Measurements from ENCODE around the gene PDIA6.

Gene PDIA6, protein sequence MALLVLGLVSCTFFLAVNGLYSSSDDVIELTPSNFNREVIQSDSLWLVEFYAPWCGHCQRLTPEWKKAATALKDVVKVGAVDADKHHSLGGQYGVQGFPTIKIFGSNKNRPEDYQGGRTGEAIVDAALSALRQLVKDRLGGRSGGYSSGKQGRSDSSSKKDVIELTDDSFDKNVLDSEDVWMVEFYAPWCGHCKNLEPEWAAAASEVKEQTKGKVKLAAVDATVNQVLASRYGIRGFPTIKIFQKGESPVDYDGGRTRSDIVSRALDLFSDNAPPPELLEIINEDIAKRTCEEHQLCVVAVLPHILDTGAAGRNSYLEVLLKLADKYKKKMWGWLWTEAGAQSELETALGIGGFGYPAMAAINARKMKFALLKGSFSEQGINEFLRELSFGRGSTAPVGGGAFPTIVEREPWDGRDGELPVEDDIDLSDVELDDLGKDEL

DNA sequence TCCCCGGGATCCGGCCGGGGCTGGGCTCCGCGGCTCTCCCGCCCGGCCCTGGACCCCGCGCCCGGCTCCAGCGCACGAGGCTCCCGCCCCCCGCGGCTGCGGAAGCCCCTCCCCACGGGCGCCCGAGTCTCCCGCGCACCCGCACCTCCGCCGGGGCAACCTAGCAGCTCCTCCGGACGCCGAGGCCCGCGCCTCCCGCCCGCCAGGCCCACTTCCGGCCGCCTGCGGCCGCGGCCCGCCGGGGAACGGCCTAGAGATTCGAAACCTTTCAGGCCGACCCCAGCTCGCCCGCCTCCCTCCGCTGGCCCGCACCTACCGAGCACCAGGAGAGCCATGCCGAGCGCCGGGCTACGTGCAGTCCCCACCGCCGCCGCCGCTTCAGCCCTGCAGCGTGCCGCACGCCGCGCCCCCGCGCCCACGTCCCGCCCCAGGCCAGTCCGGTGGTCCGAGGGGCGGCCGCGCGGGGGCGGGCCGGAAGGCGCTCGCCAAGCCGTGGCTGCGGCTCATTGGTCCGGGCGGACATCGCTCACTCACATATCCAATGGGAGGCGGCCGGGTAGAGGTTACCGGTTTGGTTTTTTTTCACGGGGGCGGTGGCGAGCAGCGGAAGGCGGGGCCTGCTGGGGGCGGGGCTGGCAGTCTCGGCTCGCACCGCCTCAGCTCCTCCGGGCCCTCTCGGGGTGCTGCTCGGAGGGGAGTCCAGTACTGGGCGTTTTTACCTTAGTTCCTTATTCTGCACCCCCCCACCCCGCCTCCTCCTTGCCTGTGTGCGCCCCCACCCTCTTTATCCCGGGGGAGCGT is at the start of gene PDIA6:
TSS of gene PDIA6 (minus strand) at position 424 of the 801 bp plus-strand sequence. CDS start at position 335, 89 bp downstream.
- DNase-seq: peak; percentile 63 to 96 (median 93)

DNA sequence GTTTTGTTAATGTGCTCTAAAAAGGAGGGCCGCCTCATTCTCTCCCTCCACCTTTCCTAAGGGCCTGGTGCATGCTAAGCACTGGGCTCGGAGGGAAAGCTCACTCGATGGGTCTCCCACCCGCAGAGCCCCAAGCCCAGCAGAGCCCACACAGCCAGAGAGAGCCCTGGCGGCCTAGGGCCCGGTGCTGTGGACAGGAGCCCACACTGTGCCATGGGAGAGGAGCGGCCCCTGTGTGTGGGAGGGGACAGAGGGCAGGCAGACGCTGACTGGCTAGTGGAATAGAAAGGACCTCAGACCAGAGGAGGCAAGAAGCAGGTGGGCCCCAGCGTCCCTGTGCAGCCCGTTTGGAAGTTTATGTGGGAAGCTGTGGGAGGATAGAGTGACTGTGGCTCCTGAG is 49.7 kb upstream of the PDIA6 start:
- no peak for DNase-seq

DNA sequence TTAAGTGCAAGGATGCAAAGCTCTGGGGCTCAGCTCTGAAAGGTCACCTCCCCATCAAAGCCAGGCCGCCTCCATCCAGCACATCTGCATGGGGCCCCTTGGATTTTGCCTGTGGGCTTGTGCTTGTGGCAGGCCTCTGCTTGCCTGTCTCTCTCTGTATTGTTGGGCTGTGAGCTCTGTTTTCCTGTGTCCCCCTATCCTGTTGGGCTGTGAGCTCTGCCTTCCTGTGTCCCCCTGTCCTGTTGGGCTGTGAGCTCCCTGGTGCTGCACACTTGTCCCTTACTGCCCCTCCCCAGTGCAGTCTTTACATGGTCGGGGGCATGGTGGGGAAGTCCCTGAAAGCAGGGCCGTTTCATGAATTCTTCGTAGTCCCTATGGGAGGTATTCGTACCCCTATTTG is 49.2 kb upstream of the PDIA6 start:
- no peak for DNase-seq

DNA sequence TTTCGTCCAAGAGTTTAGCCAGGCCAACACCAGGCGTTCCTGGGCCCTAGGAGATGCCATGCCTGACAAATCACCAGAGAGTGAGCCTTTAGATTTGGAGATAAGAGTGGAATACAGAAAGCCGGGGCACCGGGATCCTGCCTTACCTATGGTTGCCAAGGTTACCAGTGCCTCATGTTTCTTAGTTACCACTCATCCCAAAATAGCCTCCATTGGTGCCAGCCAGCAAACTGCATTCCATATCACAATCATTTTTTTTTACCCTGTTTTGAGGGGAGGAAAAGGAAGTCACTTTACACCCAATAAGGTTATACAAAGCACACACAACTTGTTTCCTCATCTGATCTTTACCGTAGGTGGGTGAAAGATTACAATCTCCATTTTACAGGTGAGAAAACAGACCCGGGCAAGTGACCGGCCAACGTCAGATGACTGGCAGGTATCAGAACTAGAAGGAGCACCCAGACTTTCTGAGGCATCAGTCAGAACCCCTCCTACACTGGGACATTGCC is 48.3 kb upstream of the PDIA6 start:
- DNase-seq: peak in 2 of 56 donors; percentile 11 to 17

DNA sequence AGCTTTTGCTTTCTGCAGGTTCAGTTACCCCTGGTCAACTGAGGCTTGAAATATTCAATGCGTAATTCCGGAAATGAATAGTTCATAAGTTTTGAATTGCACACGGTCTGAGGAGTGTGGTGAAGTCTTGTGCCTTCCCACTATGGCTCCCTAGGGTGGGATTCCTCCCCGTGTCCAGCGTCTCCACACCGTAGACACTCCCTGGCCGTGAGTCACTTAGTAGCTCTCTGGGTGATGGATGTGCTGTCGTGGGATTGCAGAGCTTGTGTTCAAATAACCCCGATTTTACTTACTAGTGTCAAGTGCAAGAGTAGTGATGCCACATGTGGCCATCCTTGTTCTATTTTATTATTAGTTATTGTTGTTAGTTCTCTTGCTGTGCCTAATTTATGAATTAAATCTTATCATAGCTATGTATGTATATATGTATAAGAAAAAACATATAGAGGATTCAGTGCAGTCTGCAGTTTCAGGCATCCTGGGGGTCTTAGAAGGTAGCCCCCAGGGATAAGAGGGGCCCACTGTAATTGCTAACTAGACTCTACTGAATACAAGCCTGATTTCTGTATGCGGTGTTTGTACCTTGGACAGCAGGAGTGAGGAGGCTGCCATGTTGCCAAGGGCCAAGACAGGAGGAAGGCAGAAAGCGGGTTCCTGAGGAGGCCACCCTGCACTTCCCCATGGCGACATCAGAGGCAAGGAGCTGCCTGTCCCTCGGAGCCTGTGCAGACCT is 47.7 kb upstream of the PDIA6 start:
- DNase-seq: no peak

DNA sequence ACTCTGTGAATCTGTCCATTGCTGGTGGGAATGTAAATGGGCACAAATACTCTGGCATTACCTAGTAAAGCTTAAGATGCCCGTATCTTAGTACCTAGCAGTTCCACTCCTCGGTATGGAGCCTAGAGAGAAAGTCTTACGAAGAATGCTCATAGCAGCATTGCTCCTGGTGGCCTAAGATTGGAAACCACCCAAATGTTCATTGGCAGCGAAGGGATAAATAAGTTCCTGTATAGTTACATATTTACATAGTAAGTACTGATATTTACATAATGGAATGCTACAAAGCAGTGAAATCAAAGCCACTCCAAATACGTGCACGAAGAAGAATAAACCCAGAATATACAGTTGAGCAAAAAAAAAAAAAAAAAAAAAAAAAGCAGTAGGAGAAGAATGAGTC is 46.7 kb upstream of the PDIA6 start:
- no peak for DNase-seq

DNA sequence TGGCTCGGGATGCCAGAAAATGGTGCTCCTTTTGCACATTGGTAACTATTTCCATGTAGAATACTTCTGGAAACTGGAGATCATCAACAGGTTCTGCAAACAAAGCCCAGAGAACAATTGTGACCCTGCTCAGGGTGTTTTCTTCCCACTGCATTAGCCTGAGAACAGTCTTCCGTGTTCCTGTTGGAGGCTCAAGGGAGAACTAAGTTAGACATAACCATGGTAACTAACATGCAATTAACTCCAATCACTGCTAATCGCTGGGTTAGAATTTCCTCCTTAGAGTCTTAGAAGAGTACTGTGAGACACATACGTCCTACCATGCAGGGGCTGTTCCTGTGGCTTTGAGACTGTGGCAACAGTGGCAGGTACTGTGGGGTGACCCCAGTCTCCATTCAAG is 36.0 kb upstream of the PDIA6 start:
- DNase-seq: no peak

DNA sequence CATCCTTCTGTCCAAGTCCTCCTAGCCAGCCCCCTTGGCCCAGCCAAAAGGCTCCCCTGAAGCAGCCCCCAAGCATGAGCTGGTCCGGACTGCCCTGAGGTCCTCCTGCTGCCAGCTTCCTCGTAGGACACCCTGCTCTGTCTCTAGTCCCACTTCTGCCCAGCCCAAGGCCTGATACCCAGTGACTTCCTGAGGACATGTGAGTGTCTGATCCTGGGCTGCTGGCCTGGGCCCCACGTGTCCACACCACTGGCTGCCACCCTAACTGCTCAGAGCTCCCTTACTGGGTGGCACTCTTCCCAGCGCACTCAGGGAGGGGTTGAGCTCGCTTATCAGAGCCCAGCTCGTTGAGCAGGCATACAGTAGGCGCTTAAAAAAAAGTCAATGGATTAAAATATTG is 34.4 kb upstream of the PDIA6 start:
- DNase-seq: peak in 13 of 56 donors; percentile 16 to 51 (median 23)

DNA sequence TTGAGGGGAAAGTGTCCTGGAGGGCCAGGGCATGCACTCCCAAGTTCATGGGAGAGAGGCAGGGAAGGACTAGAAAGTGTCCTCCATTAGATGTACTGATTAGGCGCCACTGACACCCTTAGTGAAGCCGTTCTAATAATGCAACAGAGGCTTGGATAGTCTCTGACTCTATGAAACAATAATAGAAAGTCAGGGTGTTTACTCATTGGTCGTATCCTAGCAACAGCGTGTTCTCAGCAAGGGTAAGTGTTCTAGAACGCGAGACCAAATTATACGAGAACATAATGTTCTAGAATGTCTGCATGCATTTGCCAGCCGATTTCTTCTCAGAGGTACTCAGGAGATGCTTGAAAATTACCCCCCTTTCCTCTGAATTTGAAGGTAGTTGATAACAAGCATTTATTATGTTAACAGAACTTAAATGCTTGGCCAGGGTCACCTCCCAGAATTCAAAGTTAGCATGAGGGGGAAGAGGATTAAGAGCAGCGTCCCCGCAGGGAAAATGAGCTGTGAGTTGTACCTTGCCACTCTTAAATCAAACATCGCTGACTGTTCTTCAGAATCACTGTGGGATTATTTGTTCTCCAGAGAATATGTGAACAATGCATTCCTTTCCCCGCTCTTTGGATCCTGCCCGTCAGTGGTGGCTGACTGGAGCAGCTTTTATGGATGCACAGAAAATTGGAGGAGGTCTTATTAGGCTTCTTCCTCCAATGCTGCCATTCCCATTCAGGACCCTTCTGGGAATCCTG is 33.7 kb upstream of the PDIA6 start:
- DNase-seq: peak in 2 of 56 donors; percentile 18 to 40

DNA sequence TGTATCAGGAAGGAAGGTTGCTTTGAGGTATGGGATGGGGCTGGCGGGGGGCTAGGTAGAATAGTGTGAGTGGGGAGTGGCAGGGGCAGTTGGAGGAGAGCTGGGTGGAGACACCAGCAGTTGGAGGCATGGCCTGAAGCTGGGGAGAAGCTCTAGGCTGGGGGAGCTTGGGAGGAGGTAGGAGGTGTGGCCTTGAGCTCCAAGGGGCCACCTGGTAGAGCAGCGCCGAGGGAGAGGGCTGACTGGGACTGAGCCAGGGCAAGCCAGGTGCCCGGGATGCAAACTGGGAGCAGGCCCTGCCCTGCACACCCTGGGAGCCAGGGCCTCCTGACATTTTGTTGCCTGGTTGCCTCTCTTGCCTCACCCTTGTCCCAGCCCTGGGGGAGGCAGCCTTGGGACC is 33.1 kb upstream of the PDIA6 start:
- no peak for DNase-seq

DNA sequence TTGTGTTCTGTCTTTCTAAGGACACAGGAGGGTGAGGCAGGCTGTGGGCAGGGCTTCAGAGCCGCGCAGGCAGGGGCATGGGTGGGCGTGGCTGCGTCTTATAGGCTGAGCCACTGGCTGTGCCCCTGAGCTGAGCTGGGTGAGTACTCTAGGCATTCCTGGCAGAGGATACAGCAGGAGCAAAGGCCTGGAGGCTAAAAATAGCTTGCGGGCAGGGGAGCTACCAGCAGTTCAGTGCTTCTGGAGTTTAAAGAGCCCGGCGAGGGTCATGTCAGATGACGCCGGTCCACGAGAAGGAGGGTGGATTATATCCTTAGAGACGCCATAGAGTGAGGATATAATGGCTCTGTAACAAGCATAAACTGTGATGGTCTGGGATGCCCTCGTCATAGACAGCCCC is 31.5 kb upstream of the PDIA6 start:
- peak in 13 of 56 donors; percentile 20 to 63 (median 47) for DNase-seq

DNA sequence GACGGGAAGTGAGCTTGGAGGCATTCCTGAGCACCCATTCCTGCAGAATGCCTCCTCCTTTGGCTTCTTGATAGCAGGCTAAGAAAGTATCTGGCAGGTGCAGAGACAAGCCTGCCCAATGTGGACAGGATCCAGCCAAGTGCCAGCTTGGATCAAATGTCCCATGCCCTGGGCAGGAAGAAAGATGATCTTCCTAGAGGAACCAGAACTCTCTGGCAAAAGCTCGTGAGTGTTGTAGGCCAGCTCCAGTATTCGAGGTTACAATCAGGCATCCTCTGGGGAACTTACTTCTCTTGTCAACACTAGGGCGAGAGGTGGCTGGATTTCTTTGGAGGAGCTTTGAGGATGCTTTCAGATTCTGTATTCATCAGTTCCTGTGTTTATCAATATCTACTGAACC is 29.9 kb upstream of the PDIA6 start:
- DNase-seq: no peak

DNA sequence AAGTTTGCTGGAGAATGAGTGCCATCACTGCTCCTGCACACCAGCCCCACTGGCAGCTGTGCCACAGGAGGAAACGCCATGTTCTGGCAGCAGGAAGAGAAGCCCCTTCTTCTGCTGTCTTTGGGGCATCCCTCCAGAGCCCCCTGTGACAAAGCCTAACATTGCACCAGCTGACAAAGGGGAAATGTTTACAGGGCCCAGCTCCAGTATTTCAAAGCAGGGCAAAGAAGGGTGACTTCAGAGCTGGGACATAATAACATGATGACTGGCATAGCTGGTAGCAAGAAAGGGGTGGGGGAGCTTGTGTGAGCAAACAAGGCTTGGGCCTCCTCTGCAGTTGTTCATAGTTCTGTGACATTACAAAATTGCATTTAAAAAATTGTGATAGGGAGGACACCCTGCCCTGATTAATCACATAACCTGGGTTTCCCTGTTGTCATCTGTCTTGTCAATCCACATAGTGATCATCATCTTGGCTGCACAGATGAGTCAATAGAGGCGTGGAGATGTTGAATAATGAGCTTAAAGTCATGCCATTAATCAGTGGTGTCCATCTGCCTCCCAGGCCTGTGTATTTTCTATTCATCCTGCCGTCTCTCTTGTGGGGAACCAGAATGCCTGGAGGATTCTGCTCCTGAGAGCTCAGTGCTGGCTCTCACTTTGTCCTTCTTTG is 29.1 kb upstream of the PDIA6 start:
- DNase-seq: no peak

DNA sequence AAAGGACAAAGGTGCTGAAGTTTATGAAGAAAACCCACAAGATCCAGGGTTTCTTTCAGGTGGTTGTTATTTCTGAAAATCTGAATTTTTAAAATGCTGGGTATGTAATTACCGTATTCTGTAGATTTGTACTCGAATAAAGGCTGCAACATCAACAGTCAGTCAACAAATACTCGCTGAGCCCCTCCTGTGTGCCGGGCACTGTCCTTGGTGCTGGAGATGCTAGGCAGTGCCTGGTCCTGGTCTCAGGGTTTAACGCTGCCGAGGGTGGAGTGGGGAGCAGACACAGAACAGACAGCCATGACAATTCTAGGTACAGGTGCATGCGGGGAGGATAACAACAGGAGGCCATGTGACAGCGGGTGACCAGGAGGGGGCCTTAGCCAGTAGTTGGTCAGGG is 27.2 kb upstream of the PDIA6 start:
- DNase-seq: no peak

DNA sequence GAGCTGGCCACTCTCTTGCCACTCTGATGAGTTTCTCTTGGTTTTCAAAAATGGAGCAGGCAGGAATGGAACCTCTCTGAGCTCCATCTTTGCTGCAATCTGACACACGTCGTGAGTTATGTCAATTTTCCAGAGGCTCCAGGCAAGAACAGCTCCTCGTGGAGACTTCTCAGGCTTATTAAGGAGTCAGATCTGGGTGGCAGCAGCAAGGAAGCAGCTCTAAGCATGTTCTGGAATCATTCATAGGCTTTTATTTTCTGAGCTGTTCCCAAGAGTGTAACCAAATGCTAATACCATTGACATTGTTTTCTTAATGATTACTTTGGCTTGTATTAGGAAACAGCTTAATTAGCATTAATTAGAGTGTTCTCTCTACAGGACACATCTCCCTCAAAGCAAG is 26.1 kb upstream of the PDIA6 start:
- no peak for DNase-seq

DNA sequence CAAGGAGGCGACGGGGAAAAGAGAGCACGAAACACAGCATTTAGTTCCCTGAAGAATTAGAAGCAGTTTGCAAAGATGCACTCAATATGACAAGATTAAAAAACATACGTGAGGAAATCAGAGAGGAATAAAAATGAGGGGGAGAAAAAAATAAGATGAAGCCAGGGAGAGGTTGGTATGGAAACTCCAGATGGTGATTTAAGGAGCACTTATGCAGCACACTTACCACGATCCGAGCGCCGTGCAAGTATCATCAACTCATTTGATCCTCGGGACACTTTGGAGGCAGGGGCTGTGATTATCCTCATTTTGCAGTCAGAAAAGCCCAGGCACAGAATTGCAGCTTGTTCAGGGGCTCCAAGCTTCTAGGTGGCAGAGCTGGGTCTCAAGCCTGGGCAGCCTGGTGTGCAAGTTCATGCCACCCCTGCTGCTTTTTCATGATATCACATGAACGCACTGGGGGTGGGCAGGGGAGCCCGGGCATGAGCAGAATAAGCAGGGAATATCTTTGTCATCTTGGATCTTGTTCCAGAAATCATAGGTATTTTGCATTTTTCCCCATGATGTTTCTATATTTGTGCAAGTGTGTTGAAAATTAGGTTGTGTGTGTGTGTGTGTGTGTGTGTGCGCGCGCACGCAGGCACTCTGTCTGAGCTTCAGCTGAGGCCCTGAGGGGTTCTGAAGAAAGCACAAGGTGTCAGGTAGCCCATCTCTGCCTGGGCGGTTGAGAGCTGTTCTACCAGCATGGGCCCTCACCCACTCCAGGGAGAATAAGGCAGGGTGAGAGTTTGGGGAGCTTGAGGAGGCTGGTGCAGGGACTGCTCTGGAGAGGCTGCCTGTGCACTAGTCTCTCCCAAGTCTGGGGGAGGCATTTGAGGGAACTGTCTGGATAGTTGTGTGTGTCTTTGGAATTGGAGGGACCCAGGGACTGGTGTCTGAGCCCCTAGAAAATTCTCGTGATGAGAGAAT is 25.0 kb upstream of the PDIA6 start:
- DNase-seq: no peak

DNA sequence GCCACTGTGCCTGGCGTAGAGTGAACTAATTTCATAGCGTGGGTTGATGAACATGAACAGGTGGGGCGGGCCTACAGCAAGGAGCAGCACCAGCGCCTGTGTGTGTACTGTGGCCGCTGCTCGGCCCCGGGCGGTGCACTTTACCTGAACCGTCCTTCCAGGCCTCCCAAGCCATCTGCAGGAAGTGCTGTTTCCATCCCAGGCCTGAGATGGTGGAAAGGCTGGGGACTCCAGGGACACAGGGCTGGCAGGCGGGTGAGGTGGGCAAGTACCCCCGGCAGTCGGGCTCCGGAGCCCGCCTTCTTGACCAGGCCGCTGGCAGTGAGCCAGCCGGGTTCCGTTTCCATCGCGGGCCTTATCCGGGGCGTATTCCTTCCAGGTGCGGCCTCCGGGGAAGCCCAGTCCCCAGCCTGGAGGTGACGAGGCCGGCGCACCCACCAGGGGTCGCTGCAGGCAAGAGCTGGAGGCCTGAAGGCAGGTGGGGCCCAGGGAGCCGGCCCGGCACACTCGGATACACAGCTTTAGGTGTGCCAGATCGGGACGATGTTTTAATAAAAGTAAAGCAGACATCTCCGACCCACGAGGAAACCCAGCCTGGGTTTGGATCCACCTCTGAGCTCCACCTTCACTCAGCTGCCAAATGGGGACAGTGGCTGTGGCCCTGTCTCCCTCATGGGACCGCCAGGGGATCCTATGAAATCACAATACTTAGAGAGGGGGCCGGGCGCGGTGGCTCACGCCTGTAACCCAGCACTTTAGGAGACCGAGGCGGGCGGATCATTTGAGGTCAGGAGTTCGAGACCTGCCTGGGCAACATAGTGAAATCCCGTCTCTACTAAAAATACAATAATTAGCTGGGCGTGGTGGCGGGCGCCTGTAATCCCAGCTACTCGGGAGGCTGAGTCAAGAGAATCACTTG is 22.7 kb upstream of the PDIA6 start:
- DNase-seq: peak in 24 of 56 donors; percentile 12 to 69 (median 32)

All from amygdala (tissue), 56 donors.